ENCODE data around the gene FIBP.

DNA sequence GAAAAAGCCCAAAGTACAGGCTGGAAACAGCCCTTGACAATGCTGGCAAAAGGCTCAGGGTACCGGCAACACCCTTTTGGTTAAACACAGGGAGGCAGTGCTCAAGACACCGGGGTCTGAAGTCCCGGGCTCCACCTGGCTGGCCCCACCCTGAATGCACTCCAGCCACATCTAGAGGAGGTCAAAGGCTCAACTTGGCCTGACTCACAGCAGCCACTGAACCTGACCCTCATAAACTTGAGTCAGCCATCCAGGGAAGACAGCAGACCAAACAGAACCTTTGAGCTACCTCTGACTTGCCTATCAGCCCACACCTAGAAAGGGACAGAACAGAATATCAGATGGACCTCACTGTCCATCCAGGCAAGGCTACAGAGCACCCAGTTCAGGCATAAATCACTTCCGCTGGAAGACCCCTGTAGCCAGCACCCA lies 34.1 kb downstream of the FIBP start:
- TF ChIP-seq, protein P1, sequence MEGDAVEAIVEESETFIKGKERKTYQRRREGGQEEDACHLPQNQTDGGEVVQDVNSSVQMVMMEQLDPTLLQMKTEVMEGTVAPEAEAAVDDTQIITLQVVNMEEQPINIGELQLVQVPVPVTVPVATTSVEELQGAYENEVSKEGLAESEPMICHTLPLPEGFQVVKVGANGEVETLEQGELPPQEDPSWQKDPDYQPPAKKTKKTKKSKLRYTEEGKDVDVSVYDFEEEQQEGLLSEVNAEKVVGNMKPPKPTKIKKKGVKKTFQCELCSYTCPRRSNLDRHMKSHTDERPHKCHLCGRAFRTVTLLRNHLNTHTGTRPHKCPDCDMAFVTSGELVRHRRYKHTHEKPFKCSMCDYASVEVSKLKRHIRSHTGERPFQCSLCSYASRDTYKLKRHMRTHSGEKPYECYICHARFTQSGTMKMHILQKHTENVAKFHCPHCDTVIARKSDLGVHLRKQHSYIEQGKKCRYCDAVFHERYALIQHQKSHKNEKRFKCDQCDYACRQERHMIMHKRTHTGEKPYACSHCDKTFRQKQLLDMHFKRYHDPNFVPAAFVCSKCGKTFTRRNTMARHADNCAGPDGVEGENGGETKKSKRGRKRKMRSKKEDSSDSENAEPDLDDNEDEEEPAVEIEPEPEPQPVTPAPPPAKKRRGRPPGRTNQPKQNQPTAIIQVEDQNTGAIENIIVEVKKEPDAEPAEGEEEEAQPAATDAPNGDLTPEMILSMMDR (IDR thresholded peaks at IDR 0.05) = no peak
- no peak for TF ChIP-seq POLR2A (IDR thresholded peaks at IDR 0.05)
- no peak for TF ChIP-seq EP300 (IDR thresholded peaks at IDR 0.05)
